ENCODE results near the gene EEF2KMT.
"Not testable (repeated sequence)": the region's sequence is repeated elsewhere in the genome, so short reads cannot be mapped to it uniquely, and the experiment has no call there.

Gene EEF2KMT

DNA sequence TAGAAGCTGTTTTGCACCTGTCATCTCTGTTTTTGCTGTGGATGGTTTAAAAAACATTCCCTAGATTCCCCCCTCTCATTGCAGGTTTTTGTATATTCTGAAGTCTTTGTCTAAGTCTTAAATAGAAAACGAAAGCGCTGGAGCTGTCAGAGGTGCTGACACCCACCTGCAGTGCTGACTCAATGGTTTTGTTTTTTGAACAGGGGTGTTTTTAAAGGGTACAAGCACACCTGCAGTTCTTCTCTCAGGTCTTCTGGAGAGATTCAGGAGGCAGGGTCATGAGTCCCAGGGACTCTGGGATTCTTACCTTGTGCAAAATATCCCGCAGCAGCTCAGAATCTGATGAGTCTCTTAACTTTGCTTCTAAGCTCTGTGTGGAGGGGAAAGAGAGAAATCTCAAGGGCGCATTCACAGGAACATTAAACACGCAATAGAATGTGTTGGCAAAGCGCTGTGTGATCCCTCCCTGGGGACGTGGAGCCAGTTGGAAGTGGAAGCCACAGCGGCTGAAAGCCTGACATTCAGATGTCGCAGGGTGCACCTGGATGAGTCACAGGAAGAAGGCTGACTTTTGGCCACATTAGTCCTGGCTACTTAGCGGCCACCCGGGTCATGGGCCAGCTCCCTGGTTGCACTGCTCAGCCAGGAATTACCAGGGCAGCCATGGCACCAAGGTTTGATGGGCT lies 2.3 kb downstream of the EEF2KMT start:
- DNase-seq, result not testable (repeated sequence)

- not testable (repeated sequence) for DNase-seq
Observed at GRCh38 chr16:5093746-5094145, 3.8 kb downstream of the EEF2KMT start.

GRCh38 chr16:5093081-5093480 lies 4.5 kb downstream of the EEF2KMT start:
- not testable (repeated sequence) for DNase-seq

DNA sequence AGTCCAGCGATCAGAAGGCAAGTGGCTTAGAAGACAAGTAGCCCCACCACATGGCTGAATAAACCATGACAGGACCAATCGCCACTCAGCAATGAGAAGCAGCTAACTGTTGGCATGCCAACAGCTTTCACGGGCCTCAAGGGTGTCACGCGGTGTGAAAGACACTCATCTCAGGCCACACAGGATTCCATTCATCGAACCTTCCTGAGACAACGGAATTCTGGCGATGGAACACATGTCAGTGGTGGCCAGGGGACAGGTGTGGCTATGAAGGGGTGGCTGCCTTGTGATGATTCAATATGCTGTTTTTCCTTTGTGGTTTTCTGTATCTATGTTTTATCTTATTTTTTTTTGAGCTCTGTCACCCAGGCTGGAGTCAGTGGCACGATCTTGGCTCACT lies 7.0 kb downstream of the EEF2KMT start:
- not testable (repeated sequence) for DNase-seq

GRCh38 chr16:5089911-5090555 lies 7.6 kb downstream of the EEF2KMT start:
- not testable (repeated sequence) for DNase-seq

DNA sequence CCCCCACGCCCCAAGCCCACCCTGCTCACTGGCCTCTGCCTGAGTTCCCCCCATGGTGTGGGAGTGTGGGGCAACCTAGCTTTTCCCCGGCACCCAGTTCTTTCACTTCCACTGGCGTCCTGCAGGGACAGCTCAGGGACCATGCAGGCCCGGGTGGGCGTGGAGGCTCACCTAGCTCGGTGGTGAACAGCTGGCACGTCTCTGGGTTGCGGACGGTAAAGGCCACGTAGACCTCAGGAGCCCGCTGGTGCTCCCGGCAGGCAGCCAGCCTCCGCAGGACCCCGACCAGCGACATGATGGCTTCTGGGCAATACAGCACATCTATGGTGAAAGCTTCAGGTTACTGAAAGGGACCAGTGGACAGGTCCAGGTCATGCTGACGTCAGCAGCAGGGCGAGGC lies 8.7 kb downstream of the EEF2KMT start:
- not testable (repeated sequence) for DNase-seq

DNA sequence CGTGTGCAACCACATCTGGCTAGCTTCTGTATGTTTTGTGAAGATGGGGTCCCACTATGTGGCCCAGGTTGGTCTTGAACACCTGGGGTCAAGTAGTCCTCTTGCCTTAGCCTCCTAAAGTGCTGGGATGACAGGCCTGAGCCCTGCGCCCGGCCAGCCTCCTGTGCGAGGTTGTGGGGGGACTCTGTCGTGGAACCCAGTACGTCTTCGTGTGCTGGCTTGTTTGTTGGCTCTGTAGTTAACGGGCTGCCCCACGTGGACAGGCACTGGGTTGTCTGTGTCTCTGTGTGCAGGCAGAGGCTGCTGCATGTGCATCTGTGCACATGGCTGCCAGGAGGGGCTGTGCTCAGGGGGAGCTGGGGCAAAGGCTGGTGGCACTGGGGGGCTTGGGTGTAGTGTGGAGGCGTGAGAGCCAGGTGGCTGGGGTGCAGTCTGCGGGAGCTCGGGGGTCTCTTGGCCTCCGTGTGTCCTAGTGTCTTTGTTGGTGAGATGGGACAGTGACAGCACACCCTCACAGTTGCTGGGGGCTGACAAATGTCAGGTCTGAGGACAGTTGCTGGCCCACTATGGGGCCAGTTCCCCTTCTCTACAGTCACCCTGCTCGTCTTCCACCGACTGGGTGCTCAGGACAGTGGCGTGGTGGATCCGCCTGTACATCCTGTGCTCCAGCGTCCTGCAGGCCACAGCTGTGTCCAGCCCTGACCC lies 9.4 kb downstream of the EEF2KMT start:
- DNase-seq, result not testable (repeated sequence)

GRCh38 chr16:5085716-5086115 lies 11.9 kb downstream of the EEF2KMT start:
- DNase-seq, result not testable (repeated sequence)

- not testable (repeated sequence) for DNase-seq
Observed at GRCh38 chr16:5084802-5085201, 12.8 kb downstream of the EEF2KMT start.

- not testable (repeated sequence) for DNase-seq
Observed at GRCh38 chr16:5084099-5084731, 13.4 kb downstream of the EEF2KMT start.

DNA sequence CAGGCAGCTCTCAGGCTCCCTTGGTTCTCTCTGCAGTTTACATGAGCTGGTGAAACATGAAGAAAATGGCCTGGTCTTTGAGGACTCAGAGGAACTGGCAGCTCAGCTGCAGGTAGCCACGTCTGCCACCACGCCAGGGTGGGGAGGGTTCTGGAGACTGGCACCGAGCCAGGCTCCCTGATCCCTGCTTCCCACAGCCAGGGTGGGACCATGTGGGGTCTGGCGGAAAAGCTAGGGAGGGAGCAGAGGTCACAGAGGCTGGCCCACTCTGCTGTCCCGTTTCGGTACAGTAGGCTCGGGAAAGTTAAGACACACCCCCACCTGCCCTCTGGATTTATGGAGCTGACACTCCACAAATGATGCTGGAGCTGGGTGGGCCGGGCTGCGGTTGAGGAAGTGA lies 13.9 kb downstream of the EEF2KMT start:
- not testable (repeated sequence) for DNase-seq

DNA sequence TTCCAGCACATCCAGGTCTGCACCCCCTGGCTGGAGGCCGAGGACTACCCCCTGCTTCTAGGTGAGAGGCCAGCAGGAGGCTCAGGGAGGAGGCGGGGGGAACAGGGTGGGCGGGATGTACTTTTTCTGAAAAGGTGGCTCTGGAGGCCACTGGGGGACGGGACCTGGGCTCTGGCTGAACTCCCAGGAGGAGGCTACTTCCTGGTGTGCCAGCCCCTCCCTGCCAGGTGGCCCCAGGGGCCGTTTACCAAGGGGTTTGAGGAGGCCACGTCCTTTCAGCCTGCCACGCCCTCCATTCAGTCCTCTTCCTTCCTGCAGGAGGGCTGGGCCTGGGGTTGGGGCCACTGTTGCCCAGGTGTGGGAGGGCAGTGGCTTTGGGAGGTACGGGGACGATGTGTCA lies 16.6 kb downstream of the EEF2KMT start:
- DNase-seq, result not testable (repeated sequence)

- DNase-seq, result not testable (repeated sequence)
Observed at GRCh38 chr16:5080461-5080860, 17.1 kb downstream of the EEF2KMT start.

DNA sequence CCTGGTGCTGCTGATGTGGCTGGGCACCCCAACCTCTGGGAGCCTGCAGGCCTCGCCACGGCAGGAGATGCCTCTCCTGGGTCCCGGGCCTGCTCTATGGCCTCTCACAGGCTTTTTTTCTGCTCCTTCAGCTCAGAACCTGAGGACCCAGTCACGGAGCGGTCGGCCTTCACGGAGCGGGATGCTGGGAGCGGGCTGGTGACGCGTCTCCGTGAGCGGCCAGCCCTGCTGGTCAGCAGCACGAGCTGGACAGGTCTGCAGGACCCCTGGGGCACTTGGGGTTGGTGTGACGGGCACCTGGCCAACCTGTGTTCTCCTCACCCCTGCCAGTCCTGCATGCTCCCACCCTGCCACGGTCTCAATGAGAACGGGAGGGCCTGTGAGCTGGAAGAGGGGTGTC lies 19.0 kb downstream of the EEF2KMT start:
- DNase-seq, result no peak

DNA sequence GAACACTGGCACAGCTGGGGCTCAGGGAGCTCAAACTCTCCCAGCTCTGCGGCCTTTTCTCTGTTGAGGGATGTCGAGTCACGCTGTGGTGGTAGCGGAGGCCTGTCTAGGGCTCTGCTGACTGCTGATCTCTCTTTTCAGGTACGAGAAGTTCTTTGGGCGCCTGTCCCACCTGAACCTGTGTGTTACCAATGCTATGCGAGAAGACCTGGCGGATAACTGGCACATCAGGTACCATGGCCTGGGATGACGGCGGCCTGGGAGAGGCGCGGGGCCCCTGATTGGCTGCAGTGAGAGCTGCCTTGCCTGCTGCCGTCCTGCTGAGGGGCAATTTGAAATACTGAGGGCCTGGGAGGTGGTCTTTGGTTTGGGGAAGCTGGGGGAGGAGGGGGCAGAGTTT lies 20.3 kb downstream of the EEF2KMT start:
- DNase-seq, result no peak

GRCh38 chr16:5075637-5076036 lies 22.0 kb downstream of the EEF2KMT start:
- DNase-seq, result no peak

- not testable (repeated sequence) for DNase-seq
Observed at GRCh38 chr16:5073771-5074170, 23.8 kb downstream of the EEF2KMT start.

GRCh38 chr16:5073279-5073629 lies 24.3 kb downstream of the EEF2KMT start:
- DNase-seq, result no peak

- no peak for DNase-seq
Observed at GRCh38 chr16:5072334-5073278, 25.0 kb downstream of the EEF2KMT start.

GRCh38 chr16:5071681-5072333 lies 25.8 kb downstream of the EEF2KMT start, which contains the start of gene ALG1:
TSS of gene ALG1 (plus strand) at chr16:5071843. CDS start at chr16:5071850, 7 bp downstream.
- peak; percentile 45 for DNase-seq

- no peak for DNase-seq
Observed at GRCh38 chr16:5071341-5071680, 26.3 kb downstream of the EEF2KMT start.

Measured in GF-D8 (cell line).